Mucosa of descending colon (tissue), 3 donors: Measurements from ENCODE around the gene ANO2. TPM values are rescaled to one million over a fixed set of nuclear protein-coding genes. Genes with fewer than 3 reads are reported as not detected.
A peak's percentile ranks its signal among the peaks of the same experiment; 100 is the strongest.

Experiments
- ATAC-seq: fragments of 200-7000 bp; cut with Tn5 transposase; one replicate; pipeline ENCODE4 v1.9.1; 2020; ENCODE audit warnings: mild to moderate bottlenecking, moderate library complexity
- DNase-seq, 3 donors: peaks; one replicate each; pipeline ENCODE4 v3.0.0-alpha.2; 2020
- H3K36me3 ChIP-seq: fragments of 200-600 bp; one replicate; pipeline ENCODE4 v1.8.0; 2021; ENCODE audit warnings: low read depth, mild to moderate bottlenecking
- H3K4me1 ChIP-seq: fragments of 200-600 bp; one replicate; pipeline ENCODE4 v1.8.0; 2021; ENCODE audit warnings: low read depth, mild to moderate bottlenecking
- H3K4me3 ChIP-seq: fragments of 200-600 bp; one replicate; pipeline ENCODE4 v1.8.0; 2021; ENCODE audit warnings: mild to moderate bottlenecking
- H3K9me3 ChIP-seq: fragments of 200-600 bp; one replicate; pipeline ENCODE4 v1.8.0; 2021; ENCODE audit warnings: mild to moderate bottlenecking
- CTCF ChIP-seq: fragments of 200-600 bp; IDR thresholded peaks from one replicate; pipeline ENCODE4 v1.8.0; 2022; ENCODE audit warnings: antibody characterized with exemption, mild to moderate bottlenecking
- intact Hi-C, 2 donors: fragments of 100-400 bp; cut with DNase I in 1 of 2; cut with micrococcal nuclease in 1 of 2; formaldehyde crosslinking; loops; one replicate each; pipeline versions ENCODE4 v1.11.0 to v1.11.1; 2022; cut with DNase I, micrococcal nuclease
- total RNA-seq, 3 donors: library from RNA; stranded (reverse); fragmentation: NEBNext Ultra II Directional in 2 of 3; extraction: Animal tissue kit (Norgen Biotek cat#: 25700) in 2 of 3; gene quantifications; one replicate each; pipeline versions ENCODE4 v1.2.1 to v1.2.4, GENCODE V29; 2021 to 2023
- donor health status: DM: no; HTN: no; CAD: no; lungs with moderate emphysema.
- donor health status: DM: no; HTN: no; CAD: no.
- donor health status: DM: no; HTN: yes; CAD: no.

The ANO2 gene
- total RNA-seq, 3 donors from 2014 or later, result 0.58 to 5.1 (median 3.1) TPM

- Histone ChIP-seq H3K4me3 (no peak overlapping the region), H3K36me3 (no peaks in the 10 kb centered on the region), H3K9me3 (no peaks in the 10 kb centered on the region), H3K4me1 (peaks cover 4% of the 10 kb centered on the region)
- DNase-seq, result peak in 1 of 3 donors; percentile 46
- ATAC-seq, result peak; percentile 86
- TF ChIP-seq CTCF, result no peak
- intact Hi-C loops, result no loop called here
Observed at GRCh38 chr12:5708371-5708770, 236.7 kb downstream of the ANO2 start.

GRCh38 chr12:5706247-5706646 lies 238.8 kb downstream of the ANO2 start:
- peaks cover 4% of the 10 kb centered on the region for H3K4me1 ChIP-seq
- intact Hi-C loops, result no loop called here
- H3K9me3 ChIP-seq, result no peaks in the 10 kb centered on the region
- no peak for ATAC-seq
- no peak for TF ChIP-seq CTCF
- no peak for DNase-seq
- H3K36me3 ChIP-seq, result no peaks in the 10 kb centered on the region
- no peak overlapping the region for H3K4me3 ChIP-seq

GRCh38 chr12:5705791-5706190 lies 239.3 kb downstream of the ANO2 start:
- TF ChIP-seq CTCF, result no peak
- DNase-seq (no peak), ATAC-seq (no peak)
- Histone ChIP-seq H3K9me3 (no peaks in the 10 kb centered on the region), H3K36me3 (no peaks in the 10 kb centered on the region), H3K4me3 (no peak overlapping the region), H3K4me1 (peaks cover 4% of the 10 kb centered on the region)
- intact Hi-C loops, result no loop called here

- Histone ChIP-seq H3K36me3 (no peaks in the 10 kb centered on the region), H3K4me3 (no peak overlapping the region), H3K4me1 (no peaks in the 10 kb centered on the region), H3K9me3 (peaks cover 2% of the 10 kb centered on the region)
- TF ChIP-seq CTCF, result no peak
- intact Hi-C loops, result no loop called here
- no peak for DNase-seq
- ATAC-seq, result no peak
Observed at GRCh38 chr12:5694759-5695409, 250.2 kb downstream of the ANO2 start.

GRCh38 chr12:5692850-5693249 lies 252.2 kb downstream of the ANO2 start:
- Histone ChIP-seq H3K9me3 (peaks cover 2% of the 10 kb centered on the region), H3K36me3 (no peaks in the 10 kb centered on the region), H3K4me1 (no peaks in the 10 kb centered on the region), H3K4me3 (no peak overlapping the region)
- ATAC-seq (no peak), DNase-seq (no peak)
- intact Hi-C loops, result no loop called here
- no peak for TF ChIP-seq CTCF

- Histone ChIP-seq H3K36me3 (no peaks in the 10 kb centered on the region), H3K4me3 (no peak overlapping the region), H3K9me3 (no peaks in the 10 kb centered on the region), H3K4me1 (no peaks in the 10 kb centered on the region)
- DNase-seq (no peak), ATAC-seq (no peak)
- no peak for TF ChIP-seq CTCF
- intact Hi-C loops, result no loop called here
Observed at GRCh38 chr12:5691943-5692342, 253.1 kb downstream of the ANO2 start.
